H1 (cell line): ENCODE results near the gene KNOP1.

Experiments used
- CEBPB ChIP-seq: IDR thresholded peaks from 2 replicates; pipeline ENCODE4 v1.6.1; 2012; ENCODE audit warnings: low read depth, low read length
- EP300 ChIP-seq, 2 experiments: IDR thresholded peaks; 1 replicate in 1 of 2; 2 replicates in 1 of 2; pipeline ENCODE4 v1.6.1; 2011 to 2012; ENCODE audit warnings: low read depth in 2 of 2, low read length in 2 of 2, mild to moderate bottlenecking in 2 of 2, borderline replicate concordance in 1 of 2, inconsistent platforms in 1 of 2, moderate library complexity in 1 of 2
- EZH2 ChIP-seq: fragments of 200-600 bp; sonication (generic); IDR thresholded peaks from 2 replicates; pipeline ENCODE4 v1.7.1; 2012; ENCODE audit warnings: low read depth, mild to moderate bottlenecking, moderate library complexity, low read length, inconsistent platforms; ENCODE audit not compliant: severe bottlenecking
- GABPA ChIP-seq: IDR thresholded peaks from 2 replicates; pipeline ENCODE4 v1.6.1; 2011; ENCODE audit warnings: mild to moderate bottlenecking, low read length, moderate library complexity, borderline replicate concordance; ENCODE audit not compliant: insufficient read depth
- JUND ChIP-seq: IDR thresholded peaks from 2 replicates; pipeline ENCODE4 v1.6.1; 2011; ENCODE audit warnings: mild to moderate bottlenecking, improper control_type of control experiment, low read length
- POLR2A ChIP-seq, 2 experiments: IDR thresholded peaks; 1 replicate in 1 of 2; 2 replicates in 1 of 2; pipeline ENCODE4 v1.6.1; 2011; ENCODE audit warnings: low read depth in 2 of 2, low read length in 2 of 2, mild to moderate bottlenecking in 2 of 2; ENCODE audit errors: control extremely low read depth in 1 of 2
- SRF ChIP-seq: IDR thresholded peaks from 2 replicates; pipeline ENCODE4 v1.6.1; 2011; ENCODE audit warnings: mild to moderate bottlenecking, low read depth, low read length, moderate library complexity
- TAF1 ChIP-seq: IDR thresholded peaks from 2 replicates; pipeline ENCODE4 v1.6.1; 2011; ENCODE audit warnings: mild to moderate bottlenecking, low read depth, low read length
- TF ChIP-seq, protein P1 (sequence below): IDR thresholded peaks from 2 replicates; pipeline ENCODE4 v1.6.1; 2012; ENCODE audit warnings: inconsistent platforms
- TF ChIP-seq, protein P2 (sequence below), 3 experiments: IDR thresholded peaks; 1 replicate in 2 of 3; 2 replicates in 1 of 3; pipeline versions ENCODE4 v1.5.1 to v1.6.1; 2011; ENCODE audit warnings: low read length in 3 of 3, mild to moderate bottlenecking in 3 of 3, inconsistent platforms in 2 of 3, low read depth in 1 of 3, moderate library complexity in 1 of 3; ENCODE audit not compliant: insufficient read depth in 1 of 3; ENCODE audit errors: control extremely low read depth in 1 of 3

DNA sequence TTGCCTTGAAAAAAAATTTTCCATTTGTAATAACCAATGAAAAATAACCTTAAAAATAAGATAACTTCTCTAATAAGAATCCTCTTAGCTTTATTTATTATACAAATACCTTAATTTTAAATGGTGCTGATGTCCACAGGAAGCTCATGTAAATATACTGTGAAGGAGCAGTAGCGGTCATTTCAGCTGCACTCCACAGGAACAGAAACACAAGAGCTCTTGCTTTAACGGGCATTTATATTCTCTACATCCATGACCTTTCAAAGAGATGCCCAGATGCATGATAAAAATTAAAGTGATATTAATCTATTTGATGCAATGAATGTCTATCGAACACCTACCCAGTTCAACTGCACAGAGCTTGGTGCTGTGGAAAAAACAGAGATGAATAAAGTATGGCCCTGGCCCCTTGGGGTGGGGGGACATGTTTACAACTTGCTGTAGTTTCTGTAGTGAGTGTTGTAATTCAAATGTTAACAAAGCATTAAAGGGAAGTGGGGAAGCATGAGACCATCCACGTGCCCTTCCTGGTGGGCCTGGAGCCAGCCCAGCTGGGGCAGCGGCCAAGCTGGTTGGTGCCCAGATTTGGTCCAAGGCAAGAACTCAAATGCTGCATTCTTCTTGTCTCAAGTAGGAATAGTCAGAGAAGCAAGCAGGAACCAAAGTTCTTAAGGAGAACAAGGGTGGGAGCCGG is 48.0 kb upstream of the KNOP1 start:
- TF ChIP-seq SRF (no peak), GABPA (no peak), EP300 (IDR thresholded peaks at IDR 0.05; ENCODE audit: borderline replicate concordance in 1 of 2, low read depth in 2 of 2, low read length in 2 of 2) (no peak), EZH2 (no peak), POLR2A (IDR thresholded peaks at IDR 0.05; ENCODE audit: control extremely low read depth in 1 of 2, low read depth in 2 of 2, low read length in 2 of 2) (no peak), CEBPB (no peak), JUND (no peak), TAF1 (no peak)
- TF ChIP-seq, protein P1, sequence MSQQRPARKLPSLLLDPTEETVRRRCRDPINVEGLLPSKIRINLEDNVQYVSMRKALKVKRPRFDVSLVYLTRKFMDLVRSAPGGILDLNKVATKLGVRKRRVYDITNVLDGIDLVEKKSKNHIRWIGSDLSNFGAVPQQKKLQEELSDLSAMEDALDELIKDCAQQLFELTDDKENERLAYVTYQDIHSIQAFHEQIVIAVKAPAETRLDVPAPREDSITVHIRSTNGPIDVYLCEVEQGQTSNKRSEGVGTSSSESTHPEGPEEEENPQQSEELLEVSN: no peak
- TF ChIP-seq, protein P2, sequence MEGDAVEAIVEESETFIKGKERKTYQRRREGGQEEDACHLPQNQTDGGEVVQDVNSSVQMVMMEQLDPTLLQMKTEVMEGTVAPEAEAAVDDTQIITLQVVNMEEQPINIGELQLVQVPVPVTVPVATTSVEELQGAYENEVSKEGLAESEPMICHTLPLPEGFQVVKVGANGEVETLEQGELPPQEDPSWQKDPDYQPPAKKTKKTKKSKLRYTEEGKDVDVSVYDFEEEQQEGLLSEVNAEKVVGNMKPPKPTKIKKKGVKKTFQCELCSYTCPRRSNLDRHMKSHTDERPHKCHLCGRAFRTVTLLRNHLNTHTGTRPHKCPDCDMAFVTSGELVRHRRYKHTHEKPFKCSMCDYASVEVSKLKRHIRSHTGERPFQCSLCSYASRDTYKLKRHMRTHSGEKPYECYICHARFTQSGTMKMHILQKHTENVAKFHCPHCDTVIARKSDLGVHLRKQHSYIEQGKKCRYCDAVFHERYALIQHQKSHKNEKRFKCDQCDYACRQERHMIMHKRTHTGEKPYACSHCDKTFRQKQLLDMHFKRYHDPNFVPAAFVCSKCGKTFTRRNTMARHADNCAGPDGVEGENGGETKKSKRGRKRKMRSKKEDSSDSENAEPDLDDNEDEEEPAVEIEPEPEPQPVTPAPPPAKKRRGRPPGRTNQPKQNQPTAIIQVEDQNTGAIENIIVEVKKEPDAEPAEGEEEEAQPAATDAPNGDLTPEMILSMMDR (IDR thresholded peaks at IDR 0.05; ENCODE audit: control extremely low read depth in 1 of 3, insufficient read depth in 1 of 3, low read depth in 1 of 3, low read length in 3 of 3): no peak
